GM10847 (cell line): ENCODE results near the gene ARL10.

Source experiments
- POLR2A ChIP-seq: IDR thresholded peaks from 2 replicates; pipeline ENCODE4 v1.6.1; 2011; ENCODE audit not compliant: insufficient read length; ENCODE audit errors: extremely low read depth

ARL10 gene

GRCh38 chr5:176353533-176353932, 11.8 kb upstream of the ARL10 start:
- no peak for TF ChIP-seq POLR2A

GRCh38 chr5:176355400-176356178, 9.7 kb upstream of the ARL10 start:
- TF ChIP-seq POLR2A, result no peak

GRCh38 chr5:176356179-176356566, 9.1 kb upstream of the ARL10 start:
- no peak for TF ChIP-seq POLR2A

GRCh38 chr5:176359658-176360057, 5.6 kb upstream of the ARL10 start:
- no peak for TF ChIP-seq POLR2A

- TF ChIP-seq POLR2A, result no peak
These were observed 4.3 kb upstream of the ARL10 start for GRCh38 chr5:176360894-176361436.

GRCh38 chr5:176361437-176362232, 3.7 kb upstream of the ARL10 start, which contains the start of gene KIAA1191:
KIAA1191 (minus strand) TSS chr5:176361764; CDS start chr5:176359508, 2,256 bp downstream.
- peak; percentile 93 for TF ChIP-seq POLR2A

GRCh38 chr5:176362233-176362490, 3.1 kb upstream of the ARL10 start:
- no peak for TF ChIP-seq POLR2A

GRCh38 chr5:176364765-176365350, 429 bp upstream of the ARL10 start:
- TF ChIP-seq POLR2A, result peak; percentile 25

GRCh38 chr5:176366232-176366894, 1.1 kb downstream of the ARL10 start:
- no peak for TF ChIP-seq POLR2A

- no peak for TF ChIP-seq POLR2A
These were observed 3.4 kb downstream of the ARL10 start for GRCh38 chr5:176368726-176369125.

GRCh38 chr5:176369934-176370711, 4.8 kb downstream of the ARL10 start:
- no peak for TF ChIP-seq POLR2A

- no peak for TF ChIP-seq POLR2A
These were observed 6.6 kb downstream of the ARL10 start for GRCh38 chr5:176371621-176372539.

- no peak for TF ChIP-seq POLR2A
These were observed 8.0 kb downstream of the ARL10 start for GRCh38 chr5:176373100-176373818.
